Stimulated activated CD4-positive, alpha-beta T cell treated with anti-CD3 and anti-CD28 coated beads, Interleukin-2, amount 100 ng/mL, for 4 hours (primary cell): ENCODE data around the gene CYB5R4.

Experiments
- DNase-seq: peaks from one replicate; pipeline ENCODE4 v3.0.0-alpha.2; 2020; ENCODE audit warnings: low read depth

CYB5R4 gene

DNA sequence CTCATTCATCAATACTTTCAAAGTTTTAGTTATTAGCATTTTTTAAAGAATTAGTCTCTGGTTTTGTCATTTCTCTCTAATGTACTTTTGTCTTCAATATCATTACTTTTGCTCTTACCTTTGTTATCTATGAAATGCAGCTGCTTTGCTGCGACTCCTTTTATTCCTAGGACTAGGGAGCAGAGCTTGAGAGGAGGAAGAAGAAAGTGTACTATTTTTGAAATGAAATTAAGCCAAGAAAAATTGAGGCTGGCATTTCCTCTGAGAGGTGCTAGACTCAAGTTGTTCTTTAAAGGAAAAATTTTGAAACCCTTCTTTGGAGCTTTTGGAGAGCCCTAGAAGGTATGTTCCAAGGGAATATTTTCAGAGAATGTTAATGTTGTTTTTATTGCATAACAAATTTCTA, 125.8 kb downstream of the CYB5R4 start:
- no peak for DNase-seq

GRCh38 chr6:83985715-83986114, 126.2 kb downstream of the CYB5R4 start:
- DNase-seq = no peak

DNA sequence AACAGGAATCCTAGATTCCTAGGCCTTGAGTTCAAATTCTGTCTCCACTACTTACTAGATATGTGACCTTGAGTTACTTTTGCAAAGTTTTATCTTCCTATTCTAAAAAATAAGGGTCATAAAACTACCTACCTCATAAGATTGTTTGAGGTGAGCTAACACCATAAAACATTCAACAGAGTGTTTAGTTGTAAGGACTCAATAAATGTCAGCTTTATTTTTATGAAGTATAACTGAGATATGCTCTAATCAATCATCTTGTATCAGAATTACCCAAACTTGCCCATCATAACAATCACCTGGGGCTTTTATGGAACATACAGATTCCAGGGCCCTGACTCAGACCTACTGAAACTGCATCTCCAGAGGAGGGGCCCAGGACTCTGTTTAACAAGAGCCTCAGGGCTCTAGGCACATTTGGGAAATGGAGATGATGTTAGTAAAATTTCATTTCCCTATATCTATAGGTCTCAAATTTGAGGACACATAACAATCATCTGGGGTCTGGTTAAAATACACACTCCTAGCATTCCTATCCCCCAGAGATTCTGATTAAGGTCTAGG, 138.6 kb downstream of the CYB5R4 start:
- DNase-seq = no peak

DNA sequence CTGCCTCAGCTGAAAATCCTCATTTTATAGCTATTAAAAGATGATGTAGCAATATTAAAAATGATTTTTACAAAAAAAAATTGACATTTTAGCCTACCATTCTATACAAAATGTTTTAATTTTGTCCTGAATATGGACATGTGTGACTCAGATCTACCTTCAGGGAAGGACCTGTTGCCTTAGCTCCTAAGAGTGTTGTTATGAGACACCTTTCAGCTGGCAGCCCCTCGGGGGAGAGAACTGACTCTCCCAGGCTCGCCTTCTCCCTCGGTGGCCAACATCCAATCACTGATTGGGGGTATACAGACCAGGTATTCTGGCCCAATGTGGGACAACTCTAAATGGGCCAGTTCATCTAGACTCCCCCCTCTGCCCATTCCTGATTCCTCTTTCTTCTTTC, 141.6 kb downstream of the CYB5R4 start:
- no peak for DNase-seq

- no peak for DNase-seq
Observed at GRCh38 chr6:84002226-84002625, 142.7 kb downstream of the CYB5R4 start.

GRCh38 chr6:84003131-84003530, 143.6 kb downstream of the CYB5R4 start:
- DNase-seq = no peak

DNA sequence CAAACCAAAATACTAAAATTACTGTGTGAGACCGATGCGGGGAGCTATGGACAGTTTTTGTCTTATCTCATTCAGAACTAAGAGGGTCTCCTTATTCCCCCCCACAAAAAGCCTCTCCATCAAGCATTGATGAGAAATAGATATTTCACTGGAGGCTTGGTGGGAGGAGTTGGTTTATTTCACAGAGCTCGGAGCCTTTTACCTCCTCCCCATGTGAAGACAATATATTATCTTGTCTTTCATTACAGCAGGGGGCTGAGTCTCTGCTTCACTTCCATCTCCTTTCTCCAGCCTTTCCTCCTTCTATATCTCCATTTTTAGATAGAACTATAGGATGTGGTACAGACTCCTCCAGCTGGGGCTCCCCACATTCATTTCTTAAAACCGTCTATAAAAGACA, 144.2 kb downstream of the CYB5R4 start:
- DNase-seq = no peak

- no peak for DNase-seq
Observed at GRCh38 chr6:84007871-84008270, 148.4 kb downstream of the CYB5R4 start.

DNA sequence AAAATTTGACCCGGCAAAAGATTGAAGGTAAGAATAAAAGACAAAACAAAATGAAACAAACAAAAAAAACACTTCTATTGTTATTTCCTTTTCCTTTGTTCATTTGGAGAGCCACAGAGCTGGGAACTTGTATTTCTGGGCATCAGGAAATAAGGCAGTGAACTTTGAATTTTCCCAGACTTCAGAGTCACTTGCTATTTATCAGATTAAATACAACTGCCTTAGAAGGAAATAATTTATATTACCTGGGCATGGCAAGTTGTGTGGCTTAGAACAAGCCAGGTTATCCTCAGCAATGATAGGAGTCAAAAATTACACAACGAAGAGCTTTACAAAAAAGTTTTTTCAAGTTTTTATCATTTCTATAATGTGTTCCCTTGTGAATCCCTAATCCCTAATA, 153.9 kb downstream of the CYB5R4 start:
- DNase-seq = no peak

- no peak for DNase-seq
Observed at GRCh38 chr6:84013931-84014330, 154.4 kb downstream of the CYB5R4 start.

DNA sequence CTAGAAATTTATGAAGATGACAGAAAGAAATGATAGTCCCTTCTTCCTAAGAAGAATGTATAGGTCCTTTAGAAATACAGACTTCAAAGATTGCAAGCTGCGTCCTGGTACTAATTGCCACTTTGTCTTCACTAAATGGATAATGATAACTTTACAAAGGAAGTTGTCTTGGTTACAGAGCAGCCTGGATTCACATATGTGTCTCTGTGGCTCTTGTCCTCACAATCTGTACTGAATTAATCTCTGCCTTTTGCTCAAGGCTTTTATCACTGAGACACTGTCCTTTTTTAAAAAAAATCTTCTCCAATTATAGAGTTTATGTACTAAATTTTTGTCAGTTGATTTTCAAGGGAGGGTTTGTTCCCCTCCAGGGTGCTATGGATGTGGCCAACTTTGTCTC, 156.5 kb downstream of the CYB5R4 start:
- no peak for DNase-seq
